GM12872 (cell line): ENCODE results near the gene TAF10.

Experiments
- TF ChIP-seq, protein P1 (sequence below): IDR thresholded peaks from 3 replicates; pipeline ENCODE4 v1.5.1; 2011; ENCODE audit warnings: low read depth, mild to moderate bottlenecking, low read length, moderate library complexity; ENCODE audit not compliant: insufficient read depth

Gene TAF10

DNA sequence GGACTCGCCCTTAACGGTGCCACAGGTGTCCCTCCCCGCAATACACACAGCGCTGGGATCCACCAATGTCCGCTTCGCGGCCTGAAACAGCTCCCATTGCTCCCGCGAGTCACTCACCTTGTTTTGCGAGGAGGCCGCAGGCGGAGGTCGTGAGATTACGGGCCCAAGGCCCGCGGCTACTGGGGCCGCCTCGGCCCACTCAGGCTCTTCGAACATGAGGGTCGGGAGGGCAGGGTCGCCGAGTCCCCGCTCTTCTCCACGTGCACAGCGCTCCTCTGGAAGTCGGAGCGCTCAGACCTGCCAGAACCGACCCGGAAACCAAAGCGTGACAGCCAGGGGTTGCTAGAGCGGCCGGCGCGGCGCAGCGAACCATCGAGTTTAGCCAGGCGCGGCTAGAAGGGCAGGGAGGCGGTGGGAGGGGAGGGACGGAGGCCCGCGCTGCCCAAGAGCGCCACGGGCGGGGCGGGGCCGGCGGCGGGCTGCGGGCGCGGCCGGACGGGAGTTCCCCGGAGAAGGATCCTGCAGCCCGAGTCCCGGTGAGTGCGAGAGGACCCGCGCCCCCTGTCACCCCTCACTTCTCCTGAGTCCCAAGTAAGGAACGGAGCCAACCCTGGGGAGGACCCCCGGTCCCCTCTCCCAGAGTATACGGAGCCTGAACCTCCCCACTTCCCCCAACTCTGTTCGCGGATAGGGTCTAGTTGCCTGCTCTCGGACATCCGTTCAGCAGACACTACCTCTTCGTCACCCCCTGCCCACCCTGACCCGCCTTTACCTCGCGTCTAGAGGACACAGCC is 8.5 kb downstream of the TAF10 start, which contains the start of the genes ILK and RRP8:
Gene ILK (plus strand): TSS at position 488 of the 794 bp plus-strand sequence. CDS start 498 bp downstream, outside the sequence.
Gene RRP8 (minus strand): TSS at position 330 of the 794 bp plus-strand sequence. CDS start 114 bp downstream, at position 216.
- TF ChIP-seq, protein P1, sequence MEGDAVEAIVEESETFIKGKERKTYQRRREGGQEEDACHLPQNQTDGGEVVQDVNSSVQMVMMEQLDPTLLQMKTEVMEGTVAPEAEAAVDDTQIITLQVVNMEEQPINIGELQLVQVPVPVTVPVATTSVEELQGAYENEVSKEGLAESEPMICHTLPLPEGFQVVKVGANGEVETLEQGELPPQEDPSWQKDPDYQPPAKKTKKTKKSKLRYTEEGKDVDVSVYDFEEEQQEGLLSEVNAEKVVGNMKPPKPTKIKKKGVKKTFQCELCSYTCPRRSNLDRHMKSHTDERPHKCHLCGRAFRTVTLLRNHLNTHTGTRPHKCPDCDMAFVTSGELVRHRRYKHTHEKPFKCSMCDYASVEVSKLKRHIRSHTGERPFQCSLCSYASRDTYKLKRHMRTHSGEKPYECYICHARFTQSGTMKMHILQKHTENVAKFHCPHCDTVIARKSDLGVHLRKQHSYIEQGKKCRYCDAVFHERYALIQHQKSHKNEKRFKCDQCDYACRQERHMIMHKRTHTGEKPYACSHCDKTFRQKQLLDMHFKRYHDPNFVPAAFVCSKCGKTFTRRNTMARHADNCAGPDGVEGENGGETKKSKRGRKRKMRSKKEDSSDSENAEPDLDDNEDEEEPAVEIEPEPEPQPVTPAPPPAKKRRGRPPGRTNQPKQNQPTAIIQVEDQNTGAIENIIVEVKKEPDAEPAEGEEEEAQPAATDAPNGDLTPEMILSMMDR: no peak

DNA sequence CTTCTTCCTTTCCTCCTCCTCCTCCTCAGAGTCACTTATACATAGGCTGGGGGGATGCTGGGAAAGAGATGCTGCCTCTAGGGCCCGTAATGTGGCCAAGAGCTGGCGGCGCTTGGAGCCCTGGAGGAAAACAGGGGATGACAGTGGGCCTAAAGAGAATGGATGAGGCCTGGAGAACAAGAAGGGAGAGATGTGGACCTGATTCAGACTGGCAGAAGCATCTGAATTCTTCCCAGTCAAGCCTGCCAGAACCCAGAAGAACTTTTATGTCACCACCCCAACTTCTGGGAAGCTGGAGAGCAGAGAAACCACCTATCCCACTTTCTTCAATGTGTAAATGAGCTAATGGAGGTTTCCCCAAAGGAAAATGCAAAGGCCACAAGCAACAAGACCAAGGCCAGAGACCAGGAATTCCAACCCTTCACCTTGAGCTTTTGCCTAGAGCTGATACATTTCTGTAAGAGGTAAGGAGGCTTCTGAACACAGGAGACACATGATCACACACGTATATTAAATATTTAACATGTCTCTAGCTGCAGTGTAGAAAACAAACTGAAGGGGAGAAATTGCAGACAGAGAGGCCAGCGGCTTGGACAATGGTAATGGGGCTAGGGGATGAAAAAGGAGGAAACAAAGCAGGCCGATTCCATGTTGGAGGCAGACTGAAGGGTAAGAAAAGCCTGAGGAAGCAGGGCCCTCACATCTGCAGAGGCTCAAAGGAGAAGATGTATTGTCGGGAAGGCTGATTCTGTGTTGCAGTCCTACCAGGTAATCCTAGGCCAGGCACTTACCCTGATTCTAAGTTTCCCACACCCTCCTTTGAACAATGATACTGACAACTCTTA is 9.7 kb downstream of the TAF10 start:
- TF ChIP-seq, protein P1: no peak

DNA sequence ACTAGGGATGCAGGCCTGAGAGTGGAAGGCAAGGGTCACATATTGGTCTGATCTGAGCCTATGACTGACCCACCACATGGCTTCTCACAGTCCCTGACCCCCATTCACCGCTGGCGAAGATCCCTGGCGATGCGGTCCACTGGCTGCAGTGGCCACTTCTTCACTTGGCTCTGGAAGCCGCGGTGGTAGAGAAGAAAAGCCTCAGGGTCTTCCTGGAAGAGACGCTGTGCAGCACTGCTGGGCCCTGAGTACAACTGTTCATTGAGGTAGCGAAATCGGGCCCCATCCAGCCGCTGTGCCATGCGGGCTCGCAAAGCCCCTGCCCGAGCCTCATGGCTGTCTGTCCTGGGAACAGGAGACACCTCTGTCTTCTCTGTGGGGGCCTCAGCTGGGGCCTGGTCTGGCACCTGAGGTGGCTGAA is 11.0 kb downstream of the TAF10 start:
- TF ChIP-seq, protein P1: no peak

DNA sequence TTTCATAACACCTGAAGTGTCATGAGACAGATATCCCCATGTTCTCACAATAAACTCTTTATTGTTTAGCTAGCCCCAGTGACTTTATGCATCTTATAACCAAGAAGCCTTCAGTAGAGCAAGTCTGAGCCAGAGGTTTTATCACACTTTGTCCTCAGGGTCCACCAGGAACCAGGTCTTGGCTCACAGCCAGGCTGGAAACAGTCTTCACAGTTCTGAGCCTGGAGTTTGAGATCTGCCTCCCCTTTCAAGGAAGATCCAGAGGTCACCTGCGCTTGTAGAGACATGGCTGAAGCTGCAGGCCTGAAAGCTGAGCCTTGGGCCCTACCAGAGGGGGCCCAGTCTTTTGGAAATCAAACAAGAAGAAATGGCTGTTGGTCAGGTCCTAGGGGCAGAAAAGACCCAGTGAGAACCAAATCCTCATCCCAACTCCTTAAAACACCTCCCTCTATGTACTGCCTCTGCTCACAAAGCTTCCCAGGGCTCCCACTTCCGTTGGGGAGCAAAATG is 12.1 kb downstream of the TAF10 start:
- TF ChIP-seq, protein P1: no peak

DNA sequence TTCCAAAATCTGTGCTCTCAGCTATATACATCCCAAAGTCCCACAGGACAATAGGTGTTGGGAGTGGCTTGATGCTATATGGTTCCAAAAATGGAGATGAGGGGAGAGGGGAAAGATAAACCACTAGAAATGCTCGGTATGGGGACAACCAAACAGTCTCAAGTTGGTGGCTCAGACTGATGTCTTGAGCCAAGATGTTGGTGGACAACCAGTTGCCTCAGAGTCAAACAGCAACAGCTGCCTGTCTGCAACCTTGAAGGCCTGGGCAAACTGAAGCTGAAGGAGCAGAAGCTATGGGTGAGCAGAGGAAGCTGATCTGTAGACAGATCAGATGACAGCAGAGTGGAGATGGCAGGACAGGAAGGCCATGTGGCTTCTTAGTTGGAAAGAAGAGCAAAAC is 12.6 kb downstream of the TAF10 start:
- TF ChIP-seq, protein P1: no peak

DNA sequence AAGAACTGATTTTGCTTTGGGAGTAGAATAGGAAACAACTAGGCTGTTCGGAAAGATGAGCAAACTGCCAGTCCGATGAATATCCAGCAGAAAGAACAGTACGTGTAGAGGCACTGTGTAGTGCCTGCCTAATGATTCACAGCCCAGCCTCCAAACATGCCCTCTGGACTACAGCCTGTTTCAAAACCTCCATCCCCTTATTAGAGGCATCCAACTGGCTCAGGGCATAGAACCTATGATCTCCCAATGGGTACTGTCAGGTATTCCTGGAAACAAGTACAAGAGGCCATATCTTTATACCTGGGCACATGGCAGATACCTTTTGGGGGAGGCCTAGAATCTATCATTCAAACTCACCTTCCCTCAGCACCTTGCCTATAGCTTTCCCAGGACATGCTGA is 13.5 kb downstream of the TAF10 start:
- TF ChIP-seq, protein P1: no peak
